ENCODE measurements around the gene RTN4.

The RTN4 gene

GRCh38 chr2:55088400-55088799, 38.1 kb upstream of the RTN4 start:
- TF ChIP-seq CTCF (IDR thresholded peaks at IDR 0.05) = no peak
- no peak for DNase-seq
- no peaks in the 10 kb centered on the region for H3K27me3 ChIP-seq
- H3K27ac ChIP-seq = no peak overlapping the region
- intact Hi-C loops (cut with DNase I; ENCODE audit: low total_unique reads) = no loop called here
- no peaks in the 10 kb centered on the region for H3K9me3 ChIP-seq
- no peaks in the 10 kb centered on the region for H3K4me1 ChIP-seq
- no peaks in the 10 kb centered on the region for H3K36me3 ChIP-seq
- H3K4me3 ChIP-seq = no peak overlapping the region

GRCh38 chr2:55087936-55088335, 37.7 kb upstream of the RTN4 start:
- Histone ChIP-seq H3K36me3 (no peaks in the 10 kb centered on the region), H3K4me3 (no peak overlapping the region), H3K9me3 (no peaks in the 10 kb centered on the region), H3K27ac (no peak overlapping the region), H3K4me1 (no peaks in the 10 kb centered on the region), H3K27me3 (no peaks in the 10 kb centered on the region)
- no peak for TF ChIP-seq CTCF (IDR thresholded peaks at IDR 0.05)
- no peak for DNase-seq
- intact Hi-C loops (cut with DNase I; ENCODE audit: low total_unique reads) = no loop called here

DNA sequence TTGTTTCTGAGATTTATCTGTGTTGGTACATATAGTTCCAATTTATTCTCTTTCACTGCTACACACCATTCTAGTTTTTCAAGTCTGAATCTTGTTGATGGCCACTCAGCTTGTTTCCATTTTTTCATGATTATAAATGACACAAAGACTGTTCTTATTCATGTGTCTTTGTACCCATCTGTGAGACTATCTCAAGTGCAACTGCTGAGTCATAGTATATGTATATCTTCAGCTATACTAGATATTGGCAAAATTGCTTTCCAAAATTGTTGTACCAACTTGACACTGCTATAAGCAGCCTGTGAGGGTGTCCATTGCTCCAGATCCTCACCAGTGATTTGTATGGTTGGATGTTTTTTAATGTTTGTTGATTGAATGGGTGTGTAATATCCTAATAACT, 37.2 kb upstream of the RTN4 start:
- Histone ChIP-seq H3K4me3 (no peak overlapping the region), H3K4me1 (no peaks in the 10 kb centered on the region), H3K27me3 (no peaks in the 10 kb centered on the region), H3K36me3 (no peaks in the 10 kb centered on the region), H3K27ac (no peak overlapping the region), H3K9me3 (no peaks in the 10 kb centered on the region)
- no peak for TF ChIP-seq CTCF (IDR thresholded peaks at IDR 0.05)
- intact Hi-C loops (cut with DNase I; ENCODE audit: low total_unique reads) = no loop called here
- DNase-seq = no peak

DNA sequence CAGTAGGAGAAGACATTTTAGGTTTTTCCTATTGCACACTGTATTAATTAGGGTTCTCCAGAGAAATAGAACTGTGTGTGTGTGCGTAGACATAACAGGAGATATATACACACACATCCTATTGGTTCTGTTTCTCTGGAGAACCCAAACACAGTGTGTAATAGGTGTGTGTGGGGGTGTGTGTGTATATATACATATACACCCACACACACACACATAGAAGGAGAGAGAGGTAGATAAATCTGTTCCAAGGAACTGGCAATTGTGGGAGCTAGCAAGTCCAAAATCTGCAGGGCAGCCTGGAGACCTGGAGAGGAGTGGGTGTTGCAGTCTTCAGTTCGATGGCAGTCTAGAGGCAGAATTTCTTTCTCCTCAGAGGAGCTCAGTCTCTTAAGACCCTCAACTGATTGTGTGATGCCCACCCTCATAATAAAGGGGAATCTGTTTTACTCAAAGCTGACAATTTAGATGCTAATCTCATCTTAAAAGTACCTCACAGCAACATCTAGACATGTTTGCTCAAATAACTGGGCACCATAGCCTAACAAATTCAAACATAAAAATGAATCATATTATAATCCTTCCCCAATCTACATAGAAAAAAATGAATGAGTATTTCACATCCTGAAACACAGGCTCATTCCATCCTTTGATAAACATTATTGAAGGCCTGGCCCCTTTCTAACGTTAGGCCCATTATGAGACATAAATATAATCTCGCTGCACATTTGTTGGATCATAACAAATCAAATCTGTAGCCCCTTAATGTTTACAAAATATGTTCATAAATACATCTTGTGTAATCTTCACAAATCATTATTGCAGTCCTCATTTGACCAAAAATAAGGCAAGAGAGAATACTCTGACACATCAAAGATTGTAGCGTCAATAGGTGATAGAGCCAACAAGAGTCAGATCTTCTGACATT, 35.1 kb upstream of the RTN4 start:
- H3K36me3 ChIP-seq = no peaks in the 10 kb centered on the region
- no peak overlapping the region for H3K27ac ChIP-seq
- no peaks in the 10 kb centered on the region for H3K9me3 ChIP-seq
- no peaks in the 10 kb centered on the region for H3K4me1 ChIP-seq
- DNase-seq = no peak
- intact Hi-C loops (cut with DNase I; ENCODE audit: low total_unique reads) = no loop called here
- H3K27me3 ChIP-seq = no peaks in the 10 kb centered on the region
- no peak for TF ChIP-seq CTCF (IDR thresholded peaks at IDR 0.05)
- no peak overlapping the region for H3K4me3 ChIP-seq

- intact Hi-C loops (cut with DNase I; ENCODE audit: low total_unique reads) = no loop called here
- TF ChIP-seq CTCF (IDR thresholded peaks at IDR 0.05) = no peak
- H3K36me3 ChIP-seq = no peaks in the 10 kb centered on the region
Measured at GRCh38 chr2:55084641-55085040, 34.4 kb upstream of the RTN4 start.

More at GRCh38 chr2:55084641-55085040, 34.4 kb upstream of the RTN4 start:
- Histone ChIP-seq H3K27me3 (no peaks in the 10 kb centered on the region), H3K4me1 (no peaks in the 10 kb centered on the region), H3K9me3 (no peaks in the 10 kb centered on the region), H3K27ac (no peak overlapping the region), H3K4me3 (no peak overlapping the region)
- DNase-seq = no peak

Measured in tibial artery (tissue), 4 donors.